ENCODE measurements around the gene PCTP.

GRCh38 chr17:55814377-55814776 lies 63.5 kb downstream of the PCTP start:
- TF ChIP-seq GATA2 (IDR thresholded peaks at IDR 0.05; ENCODE audit: low read depth, low read length) (no peak), GATA3 (IDR thresholded peaks at IDR 0.05; ENCODE audit: low read depth, low read length) (no peak)
